ENCODE data around the gene SETD2. TPM values are rescaled to one million over a fixed set of nuclear protein-coding genes. Genes with fewer than 3 reads are reported as not detected.

SETD2 gene
- total RNA-seq, 4 donors from 2014 or later, result 35.7 to 48.5 (median 40.4) TPM

- in situ Hi-C loops (cut with MboI; ENCODE audit: low sequenced_read_pairs in 4 of 4), result loop anchor here in 1 of 4 donors (10.0 kb wide), 1 partner anchor 73 kb away; no protein-coding TSS in a partner anchor
- Histone ChIP-seq H3K27me3 (no peaks in the 10 kb centered on the region), H3K9me3 (no peaks in the 10 kb centered on the region), H3K36me3 (no peaks in the 10 kb centered on the region), H3K4me3 (peak overlapping the region in 2 of 4 donors; percentile 21 to 27), H3K4me1 (no peaks in the 10 kb centered on the region), H3K27ac (peak overlapping the region; percentile 1 to 59 (median 40))
- intact Hi-C loops (cut with DNase I; ENCODE audit: low total_unique reads), result no loop called here
- DNase-seq, result no peak
- ATAC-seq, result peak; percentile 15 to 24
- TF ChIP-seq POLR2A (IDR thresholded peaks at IDR 0.05) (no peak), CTCF (IDR thresholded peaks at IDR 0.05 in 4 of 5, conservative IDR thresholded peaks at IDR 0.05 in 1 of 5) (no peak)
Observed at GRCh38 chr3:46987743-46988401, 176.0 kb downstream of the SETD2 start.

DNA sequence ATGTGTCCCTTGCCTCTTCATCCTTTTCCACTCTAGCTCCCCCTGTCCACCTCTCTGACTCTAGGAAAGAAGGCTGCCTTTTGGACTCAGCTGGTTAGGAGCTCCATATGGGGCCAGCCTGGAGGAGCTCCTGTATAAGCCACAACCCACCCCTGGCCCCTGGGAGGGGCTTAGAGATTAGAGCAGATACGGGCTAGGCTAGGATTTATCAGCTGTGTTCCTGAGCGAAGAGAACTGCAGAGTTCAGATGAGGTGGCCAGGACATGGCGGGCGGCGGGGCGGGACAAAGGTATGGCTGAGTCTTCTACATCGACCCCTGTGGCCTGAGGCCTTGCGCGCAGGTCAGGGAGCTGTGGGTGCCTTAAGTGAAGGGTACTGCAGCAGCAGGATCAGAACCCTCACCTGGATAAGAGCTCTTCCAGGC lies 176.6 kb downstream of the SETD2 start:
- no peak for TF ChIP-seq CTCF (IDR thresholded peaks at IDR 0.05 in 4 of 5, conservative IDR thresholded peaks at IDR 0.05 in 1 of 5)
- no peak for TF ChIP-seq POLR2A (IDR thresholded peaks at IDR 0.05)
- in situ Hi-C loops (cut with MboI; ENCODE audit: low sequenced_read_pairs in 4 of 4) (loop anchor here in 1 of 4 donors (10.0 kb wide), 1 partner anchor 73 kb away; no protein-coding TSS in a partner anchor), intact Hi-C loops (cut with DNase I; ENCODE audit: low total_unique reads) (no loop called here)
- no peaks in the 10 kb centered on the region for H3K27me3 ChIP-seq
- peak overlapping the region in 3 of 4 donors; percentile 1 to 55 (median 52) for H3K27ac ChIP-seq
- DNase-seq (no peak), ATAC-seq (peak in 1 of 2 donors; percentile 7)
- no peaks in the 10 kb centered on the region for H3K4me1 ChIP-seq
- H3K9me3 ChIP-seq, result no peaks in the 10 kb centered on the region
- no peak overlapping the region for H3K4me3 ChIP-seq
- H3K36me3 ChIP-seq, result no peaks in the 10 kb centered on the region

- Histone ChIP-seq H3K4me1 (no peaks in the 10 kb centered on the region), H3K27ac (peak overlapping the region in 3 of 4 donors; percentile 1 to 55 (median 52)), H3K4me3 (no peak overlapping the region), H3K27me3 (no peaks in the 10 kb centered on the region), H3K9me3 (no peaks in the 10 kb centered on the region), H3K36me3 (no peaks in the 10 kb centered on the region)
- TF ChIP-seq POLR2A (IDR thresholded peaks at IDR 0.05), result no peak
- TF ChIP-seq CTCF (IDR thresholded peaks at IDR 0.05 in 4 of 5, conservative IDR thresholded peaks at IDR 0.05 in 1 of 5), result no peak
- in situ Hi-C loops (cut with MboI; ENCODE audit: low sequenced_read_pairs in 4 of 4) (loop anchor here in 1 of 4 donors (10.0 kb wide), 1 partner anchor 72 kb away; no protein-coding TSS in a partner anchor), intact Hi-C loops (cut with DNase I; ENCODE audit: low total_unique reads) (no loop called here)
- ATAC-seq, result no peak
- DNase-seq, result no peak
Observed at GRCh38 chr3:46986782-46987310, 177.1 kb downstream of the SETD2 start.

DNA sequence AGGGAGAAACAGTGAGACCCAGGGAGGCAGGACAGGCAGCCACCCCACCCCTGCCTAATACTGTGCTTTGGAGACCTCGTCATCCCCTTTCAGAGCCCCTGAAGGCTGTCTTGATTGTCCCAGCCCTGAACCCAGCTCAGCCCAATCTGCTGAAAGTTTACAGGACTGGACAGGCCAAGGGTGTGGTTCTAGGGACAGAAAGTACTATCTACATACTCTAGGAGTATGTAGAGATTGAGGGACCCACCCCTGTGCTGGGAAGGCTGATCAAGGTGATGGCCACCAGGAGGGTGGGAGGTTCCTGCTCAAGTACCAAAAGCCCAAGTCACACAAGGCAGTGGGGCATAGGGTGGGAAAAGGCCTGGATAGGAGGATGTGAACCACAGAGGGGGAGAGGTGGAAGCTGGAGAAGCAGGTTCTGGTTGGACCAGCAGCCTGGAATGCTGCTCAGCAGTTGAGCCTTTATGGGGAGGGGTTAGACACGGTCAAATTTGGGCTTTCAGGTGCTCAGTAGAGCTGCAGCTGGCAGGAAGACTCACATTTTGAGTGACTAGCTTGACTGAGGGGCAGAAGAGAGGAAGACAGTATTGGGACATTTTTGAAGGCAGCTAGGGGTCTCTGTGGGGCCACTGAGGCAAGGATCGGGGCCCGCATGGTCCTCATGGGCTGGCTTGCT lies 177.7 kb downstream of the SETD2 start:
- Histone ChIP-seq H3K36me3 (no peaks in the 10 kb centered on the region), H3K27ac (peak overlapping the region in 2 of 4 donors; percentile 52 to 55), H3K9me3 (no peaks in the 10 kb centered on the region), H3K4me1 (no peaks in the 10 kb centered on the region), H3K4me3 (no peak overlapping the region), H3K27me3 (no peaks in the 10 kb centered on the region)
- intact Hi-C loops (cut with DNase I; ENCODE audit: low total_unique reads), result no loop called here
- TF ChIP-seq CTCF (IDR thresholded peaks at IDR 0.05 in 4 of 5, conservative IDR thresholded peaks at IDR 0.05 in 1 of 5), result no peak
- no peak for TF ChIP-seq POLR2A (IDR thresholded peaks at IDR 0.05)
- ATAC-seq (no peak), DNase-seq (no peak)
- in situ Hi-C loops (cut with MboI; ENCODE audit: low sequenced_read_pairs in 4 of 4), result loop anchor here in 1 of 4 donors (10.0 kb wide), 1 partner anchor 71 kb away; no protein-coding TSS in a partner anchor

Measured in gastrocnemius medialis (tissue), 4 donors.